ENCODE data around the gene ACTR2. TPM values are rescaled to one million over a fixed set of nuclear protein-coding genes. Genes with fewer than 3 reads are reported as not detected.
A peak's percentile ranks its signal among the peaks of the same experiment; 100 is the strongest.

ACTR2 gene
- total RNA-seq, 1 donor from 2014 or later, result 493 TPM

- DNase-seq (ENCODE audit: low read depth), result peak; percentile 87
- H3K9ac ChIP-seq (ENCODE audit: low read length), result peak overlapping the region; percentile 74
- H3K27me3 ChIP-seq (ENCODE audit: insufficient read depth, low read length), result no peaks in the 10 kb centered on the region
- H3K4me3 ChIP-seq (ENCODE audit: insufficient read depth, low read depth, low read length), result peak overlapping the region; percentile 37
- H2AFZ ChIP-seq (ENCODE audit: low read depth, low read length), result no peak overlapping the region
- H3K4me2 ChIP-seq (ENCODE audit: low read length), result peak overlapping the region; percentile 82
- peak overlapping the region; percentile 91 for H3K27ac Mint-ChIP-seq (ENCODE audit: unreplicated experiment)
- H3K4me1 Mint-ChIP-seq (ENCODE audit: low read depth, unreplicated experiment), result peaks cover 47% of the 10 kb centered on the region
- H3K9me3 Mint-ChIP-seq (ENCODE audit: unreplicated experiment), result no peaks in the 10 kb centered on the region
- TF ChIP-seq CTCF (IDR thresholded peaks at IDR 0.05; ENCODE audit: insufficient read depth, low read depth, low read length) (no peak), EZH2 (IDR thresholded peaks at IDR 0.05; ENCODE audit: insufficient read depth, low read length) (no peak)
- peaks cover 5% of the 10 kb centered on the region for H3K36me3 Mint-ChIP-seq (ENCODE audit: low read depth, unreplicated experiment)
- H3K27me3 Mint-ChIP-seq (ENCODE audit: low read depth, unreplicated experiment), result no peaks in the 10 kb centered on the region
- H3K79me2 ChIP-seq (ENCODE audit: insufficient read depth, low read length), result no peaks in the 10 kb centered on the region
- no peaks in the 10 kb centered on the region for H3K36me3 ChIP-seq (ENCODE audit: insufficient read depth, low read length)
- H3K9me3 ChIP-seq (ENCODE audit: insufficient read depth, low read depth, low read length), result no peaks in the 10 kb centered on the region
- peak overlapping the region; percentile 78 for H3K27ac ChIP-seq (ENCODE audit: low read depth, low read length)
- H3K4me1 ChIP-seq (ENCODE audit: insufficient read depth, low read length), result peaks cover 33% of the 10 kb centered on the region
- H3K4me3 Mint-ChIP-seq (ENCODE audit: unreplicated experiment), result peak overlapping the region; percentile 35
- H4K20me1 ChIP-seq (ENCODE audit: insufficient read depth, low read length), result peaks cover 9% of the 10 kb centered on the region
- FAIRE-seq, result no peak
These were observed 73.4 kb downstream of the ACTR2 start for GRCh38 chr2:65300761-65301711.

GRCh38 chr2:65305934-65306333, 78.3 kb downstream of the ACTR2 start:
- Histone ChIP-seq H2AFZ (ENCODE audit: low read depth, low read length) (no peak overlapping the region), H3K27me3 (ENCODE audit: insufficient read depth, low read length) (no peaks in the 10 kb centered on the region), H3K4me3 (ENCODE audit: insufficient read depth, low read depth, low read length) (no peak overlapping the region), H3K36me3 (ENCODE audit: insufficient read depth, low read length) (peaks cover 2% of the 10 kb centered on the region), H4K20me1 (ENCODE audit: insufficient read depth, low read length) (no peaks in the 10 kb centered on the region), H3K9ac (ENCODE audit: low read length) (no peak overlapping the region), H3K4me2 (ENCODE audit: low read length) (no peak overlapping the region), H3K4me1 (ENCODE audit: insufficient read depth, low read length) (peaks cover 16% of the 10 kb centered on the region), H3K9me3 (ENCODE audit: insufficient read depth, low read depth, low read length) (no peaks in the 10 kb centered on the region), H3K79me2 (ENCODE audit: insufficient read depth, low read length) (no peaks in the 10 kb centered on the region), H3K27ac (ENCODE audit: low read depth, low read length) (no peak overlapping the region)
- FAIRE-seq (no peak), DNase-seq (ENCODE audit: low read depth) (no peak)
- peaks cover 23% of the 10 kb centered on the region for H3K36me3 Mint-ChIP-seq (ENCODE audit: low read depth, unreplicated experiment)
- TF ChIP-seq CTCF (IDR thresholded peaks at IDR 0.05; ENCODE audit: insufficient read depth, low read depth, low read length), result no peak
- no peak for TF ChIP-seq EZH2 (IDR thresholded peaks at IDR 0.05; ENCODE audit: insufficient read depth, low read length)
- H3K9me3 Mint-ChIP-seq (ENCODE audit: unreplicated experiment), result no peaks in the 10 kb centered on the region
- no peaks in the 10 kb centered on the region for H3K27me3 Mint-ChIP-seq (ENCODE audit: low read depth, unreplicated experiment)
- H3K4me3 Mint-ChIP-seq (ENCODE audit: unreplicated experiment), result no peak overlapping the region
- H3K4me1 Mint-ChIP-seq (ENCODE audit: low read depth, unreplicated experiment), result peaks cover 22% of the 10 kb centered on the region
- no peak overlapping the region for H3K27ac Mint-ChIP-seq (ENCODE audit: unreplicated experiment)

GRCh38 chr2:65309699-65310098, 82.1 kb downstream of the ACTR2 start:
- H3K4me1 Mint-ChIP-seq (ENCODE audit: low read depth, unreplicated experiment), result peaks cover 15% of the 10 kb centered on the region
- Histone ChIP-seq H3K4me3 (ENCODE audit: insufficient read depth, low read depth, low read length) (no peak overlapping the region), H3K79me2 (ENCODE audit: insufficient read depth, low read length) (peaks cover 9% of the 10 kb centered on the region), H3K27me3 (ENCODE audit: insufficient read depth, low read length) (no peaks in the 10 kb centered on the region), H3K9me3 (ENCODE audit: insufficient read depth, low read depth, low read length) (no peaks in the 10 kb centered on the region), H3K36me3 (ENCODE audit: insufficient read depth, low read length) (peaks cover 32% of the 10 kb centered on the region), H3K27ac (ENCODE audit: low read depth, low read length) (no peak overlapping the region), H3K9ac (ENCODE audit: low read length) (no peak overlapping the region), H3K4me1 (ENCODE audit: insufficient read depth, low read length) (peaks cover under 1% of the 10 kb centered on the region), H2AFZ (ENCODE audit: low read depth, low read length) (no peak overlapping the region), H3K4me2 (ENCODE audit: low read length) (no peak overlapping the region), H4K20me1 (ENCODE audit: insufficient read depth, low read length) (peaks cover 8% of the 10 kb centered on the region)
- no peaks in the 10 kb centered on the region for H3K27me3 Mint-ChIP-seq (ENCODE audit: low read depth, unreplicated experiment)
- H3K9me3 Mint-ChIP-seq (ENCODE audit: unreplicated experiment), result peaks cover 2% of the 10 kb centered on the region
- no peak overlapping the region for H3K4me3 Mint-ChIP-seq (ENCODE audit: unreplicated experiment)
- H3K27ac Mint-ChIP-seq (ENCODE audit: unreplicated experiment), result no peak overlapping the region
- DNase-seq (ENCODE audit: low read depth) (no peak), FAIRE-seq (no peak)
- H3K36me3 Mint-ChIP-seq (ENCODE audit: low read depth, unreplicated experiment), result peaks cover 39% of the 10 kb centered on the region
- TF ChIP-seq EZH2 (IDR thresholded peaks at IDR 0.05; ENCODE audit: insufficient read depth, low read length), result no peak
- no peak for TF ChIP-seq CTCF (IDR thresholded peaks at IDR 0.05; ENCODE audit: insufficient read depth, low read depth, low read length)
